Limb (tissue), 2 donors: ENCODE measurements around the gene BMPER.

Source experiments
- DNase-seq, 2 donors: peaks; one replicate each; pipeline ENCODE4 v3.0.0-alpha.2; 2016; ENCODE audit errors: extremely low spot score in 2 of 2

BMPER gene

DNA sequence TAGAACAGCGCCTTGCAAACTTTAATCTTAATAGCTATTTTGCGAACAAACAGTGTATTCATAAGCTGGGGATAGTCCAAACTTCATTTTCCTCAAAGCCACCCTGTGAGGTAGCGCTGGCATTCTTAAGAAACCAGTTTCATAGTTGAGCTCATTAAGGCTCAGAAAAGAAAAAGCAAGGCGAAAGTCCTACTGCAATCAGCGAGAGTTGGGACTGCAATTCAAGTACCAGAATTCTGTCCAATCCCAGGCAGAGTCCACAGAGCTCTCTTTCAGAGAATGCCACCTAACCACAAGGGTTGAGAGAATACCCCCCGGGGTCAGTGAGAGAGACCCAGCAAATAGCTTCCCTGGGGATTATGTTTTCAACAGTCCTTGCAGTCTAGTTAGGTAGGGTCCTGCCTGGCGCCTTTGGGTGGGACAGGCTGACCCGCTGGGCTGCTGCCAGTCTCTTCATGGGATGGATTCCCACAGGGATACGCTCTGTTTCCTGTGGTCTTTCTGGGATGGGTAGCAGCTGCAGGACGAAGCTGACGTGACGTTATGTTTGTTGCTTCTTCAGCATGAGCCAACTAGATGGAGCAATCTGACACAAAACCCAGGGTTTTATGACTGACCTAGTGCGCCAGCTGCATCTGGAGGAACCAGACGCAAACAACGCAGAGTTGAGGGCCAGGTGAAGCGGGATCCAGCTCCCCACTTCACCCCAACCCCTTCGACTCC is 16.0 kb downstream of the BMPER start:
- no peak for DNase-seq

GRCh38 chr7:33922820-33923219 is 17.5 kb downstream of the BMPER start:
- no peak for DNase-seq

DNA sequence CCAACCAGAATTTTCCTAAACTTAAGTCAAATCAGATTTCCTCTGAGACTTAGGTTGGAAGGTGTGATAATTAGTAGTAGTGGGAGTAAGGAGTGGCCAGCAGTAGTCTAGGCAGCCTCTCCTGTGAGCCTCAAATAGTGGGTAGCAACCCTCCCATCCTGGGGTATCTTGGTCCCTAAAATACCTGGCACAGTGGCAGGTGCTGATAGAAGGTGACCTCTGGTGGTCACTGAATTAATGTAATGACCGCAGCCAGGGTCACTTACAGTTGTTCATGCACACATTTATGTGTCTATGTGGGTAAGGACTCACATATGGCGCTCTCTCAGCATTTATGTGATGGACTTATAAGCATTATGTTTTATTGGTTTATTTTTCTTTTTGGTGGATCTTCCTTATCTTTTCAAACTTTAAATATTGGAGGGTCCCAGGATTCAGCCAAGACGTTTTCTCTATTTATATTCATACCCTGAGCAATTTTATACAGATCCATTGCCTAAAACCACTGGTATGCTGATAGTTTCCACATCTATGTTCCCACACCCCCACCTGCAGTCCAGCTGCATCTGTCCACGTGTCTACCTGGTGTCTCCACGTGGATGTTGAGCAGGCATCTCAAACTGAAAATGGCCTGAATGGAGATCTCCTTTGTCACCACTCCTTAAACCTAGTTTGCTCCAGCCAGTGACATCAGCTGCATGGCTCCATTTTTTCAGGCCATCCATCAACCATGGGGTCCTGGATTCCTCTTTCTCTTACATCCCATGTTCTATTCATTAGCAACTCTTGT is 18.3 kb downstream of the BMPER start:
- no peak for DNase-seq

DNA sequence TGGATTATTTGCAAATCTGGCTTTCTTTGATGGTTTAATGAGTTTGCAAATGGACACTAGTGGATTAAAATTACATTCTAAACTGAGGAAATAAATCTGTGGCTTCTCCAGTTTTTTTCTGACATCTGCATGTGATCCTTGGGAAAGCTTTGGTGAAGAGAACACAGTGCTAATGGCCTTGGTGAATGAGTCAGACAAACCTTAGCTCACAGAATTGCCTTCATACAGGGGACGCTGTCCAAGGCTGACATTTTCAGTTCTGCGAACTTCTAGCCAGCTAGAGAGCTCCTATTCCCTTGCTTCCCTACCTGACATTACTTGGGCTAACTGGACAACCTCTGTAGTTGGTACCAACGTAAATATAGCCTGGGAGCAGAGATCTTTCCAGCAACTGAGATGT is 21.2 kb downstream of the BMPER start:
- DNase-seq: no peak

GRCh38 chr7:33928986-33929385 is 23.6 kb downstream of the BMPER start:
- DNase-seq: no peak

DNA sequence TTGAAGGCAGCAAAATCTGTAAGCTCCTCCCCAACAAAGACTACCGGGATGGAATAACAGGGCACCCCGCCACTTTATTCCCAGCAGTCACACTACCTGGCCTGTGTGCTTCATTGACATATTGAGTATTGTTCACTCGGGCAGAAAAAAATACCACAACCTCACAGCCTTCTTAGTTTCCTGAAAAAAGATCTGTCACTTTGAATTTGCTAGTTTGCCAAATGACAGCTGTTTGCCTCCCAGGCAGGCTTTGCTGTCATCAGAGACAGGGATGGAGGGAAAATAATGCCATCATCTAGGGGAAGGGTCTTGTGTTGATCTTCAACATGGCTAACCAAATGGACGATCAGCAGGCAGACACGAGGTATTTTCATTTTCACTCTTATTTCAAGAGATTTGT is 26.9 kb downstream of the BMPER start:
- DNase-seq: no peak

DNA sequence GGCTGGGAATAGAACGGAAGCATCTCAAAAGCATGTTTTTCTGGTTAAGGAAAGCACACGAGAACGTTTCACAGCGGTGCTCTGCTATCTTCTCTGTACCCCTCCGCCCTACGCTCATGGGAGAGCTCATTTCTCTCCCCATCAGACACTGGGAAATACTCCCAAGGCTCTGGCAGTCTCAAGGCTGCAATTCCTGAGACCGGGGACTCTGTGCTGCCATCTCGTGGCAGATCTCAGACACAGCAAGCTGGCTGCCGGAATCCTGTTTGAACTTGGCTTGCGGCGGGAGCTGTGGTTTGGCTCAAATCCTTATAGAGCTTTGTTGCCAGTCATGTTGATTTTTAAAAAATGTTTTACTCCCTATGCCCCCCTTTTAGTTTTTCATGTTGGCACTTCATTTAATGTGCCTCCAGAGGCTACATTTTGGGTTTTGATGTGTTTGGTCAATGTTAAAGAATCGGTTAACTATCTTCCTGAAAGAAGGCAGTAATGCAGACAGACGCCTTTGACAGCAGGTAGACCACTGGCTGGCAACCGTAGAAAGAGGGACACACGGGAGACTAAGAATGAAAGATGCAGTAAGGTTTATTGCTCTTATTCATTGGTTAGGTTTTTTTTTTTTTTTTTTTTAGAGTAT is 27.6 kb downstream of the BMPER start:
- DNase-seq: peak; percentile 84 to 89

DNA sequence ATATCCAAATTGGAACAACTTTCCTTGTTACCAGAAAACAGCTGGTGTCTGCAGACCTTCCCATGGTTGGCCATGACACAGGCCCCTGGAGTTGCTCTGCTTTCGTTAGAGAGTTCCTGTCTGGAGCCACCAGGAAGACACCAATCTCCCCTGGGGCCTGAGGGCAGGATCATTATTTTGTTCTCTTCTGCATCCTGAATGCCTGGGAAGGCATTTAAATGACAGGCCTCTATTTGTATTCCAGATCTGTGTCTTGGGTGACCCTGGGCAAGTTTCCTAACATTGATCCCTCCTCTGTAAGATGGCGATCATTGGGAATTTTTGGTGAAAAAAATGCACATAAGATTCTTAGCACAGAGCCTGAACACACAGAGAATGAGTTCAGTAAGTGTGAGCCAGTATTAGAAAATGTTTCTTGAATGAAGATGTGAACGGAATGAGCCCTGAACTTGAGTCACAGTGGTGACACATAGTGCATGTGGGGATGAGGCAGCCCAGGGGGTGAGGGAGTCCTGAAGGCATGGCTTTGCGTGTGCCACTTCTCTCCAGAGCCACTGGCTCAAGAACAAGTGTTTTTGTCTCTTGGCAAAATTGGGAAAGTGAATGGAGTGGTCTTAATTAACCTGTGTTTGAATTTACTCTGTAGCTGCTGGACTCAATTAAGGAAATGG is 28.4 kb downstream of the BMPER start:
- no peak for DNase-seq

DNA sequence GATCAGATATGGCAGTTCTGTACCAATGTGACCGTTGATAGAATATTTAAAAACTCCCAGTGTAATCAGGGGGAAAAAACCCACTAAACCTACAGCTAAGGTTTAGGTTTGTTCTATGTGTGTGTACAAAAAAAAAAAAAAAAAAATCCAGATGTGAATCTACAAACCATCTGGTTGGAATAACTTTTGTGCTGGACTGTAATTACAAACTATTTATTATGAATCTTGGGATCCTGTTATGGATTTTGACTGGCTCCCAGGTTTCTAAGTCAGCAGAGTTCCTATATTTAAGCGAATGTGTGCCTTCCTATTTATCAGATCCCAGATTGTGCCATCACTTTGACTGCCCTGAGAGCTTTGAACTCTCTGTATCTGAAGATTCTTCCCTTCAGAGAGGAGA is 29.1 kb downstream of the BMPER start:
- no peak for DNase-seq

GRCh38 chr7:33936503-33936902 is 31.2 kb downstream of the BMPER start:
- no peak for DNase-seq

DNA sequence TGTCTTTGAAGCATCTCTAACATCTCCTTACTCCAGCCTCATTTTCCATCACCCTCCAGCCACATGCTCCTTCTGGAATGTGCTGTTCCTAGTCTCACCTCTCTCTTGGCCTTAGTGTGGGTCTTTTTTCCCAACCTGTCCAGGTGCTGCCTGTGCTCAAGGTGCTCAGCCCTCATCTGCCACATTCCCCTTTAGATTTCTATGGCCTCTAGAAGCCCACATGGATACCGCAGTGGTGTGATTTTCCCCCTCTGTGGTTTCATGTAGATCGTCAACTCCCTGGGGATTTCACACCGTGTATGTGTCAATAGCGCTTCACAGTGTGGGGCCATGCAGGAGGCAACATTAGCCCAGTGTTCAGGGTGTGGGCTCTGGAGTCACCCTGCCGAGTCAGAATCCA is 32.5 kb downstream of the BMPER start:
- no peak for DNase-seq

DNA sequence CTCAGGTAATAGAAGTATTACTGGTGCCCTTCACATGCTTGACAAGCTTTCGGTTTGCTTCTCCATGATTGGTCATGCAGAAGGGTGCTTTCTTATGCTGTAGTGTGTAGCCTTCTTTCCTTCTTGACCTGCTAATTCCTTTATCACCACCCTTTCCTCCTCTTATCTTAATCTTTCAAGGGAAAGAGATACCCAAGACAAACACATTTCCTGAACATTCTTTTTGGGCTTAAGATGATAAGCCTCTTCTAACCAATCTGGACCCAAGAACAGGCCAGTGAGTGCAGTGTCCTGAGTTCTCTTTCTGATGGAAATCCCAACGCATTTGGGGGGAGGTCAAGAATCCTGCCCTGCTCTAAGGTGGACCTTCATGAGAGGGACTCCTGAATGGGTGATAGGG is 33.8 kb downstream of the BMPER start:
- DNase-seq: no peak

DNA sequence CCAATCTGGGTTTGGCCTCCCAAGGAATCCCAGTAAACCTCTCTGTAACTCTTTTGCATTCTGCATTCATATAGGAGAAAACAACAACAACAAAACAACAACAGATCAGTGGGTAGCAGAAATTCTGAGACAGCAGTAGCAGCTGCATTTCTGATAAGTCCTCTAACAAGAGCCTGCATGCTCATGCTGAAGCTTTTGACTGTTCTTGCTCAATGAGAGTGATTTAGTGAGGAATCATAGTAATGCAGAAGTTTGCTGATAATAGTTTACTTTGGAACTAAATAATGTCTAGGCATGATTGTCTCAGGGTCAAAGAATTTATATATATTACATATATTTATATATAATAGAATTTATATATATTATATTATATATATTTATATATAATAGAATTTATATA is 35.2 kb downstream of the BMPER start:
- no peak for DNase-seq

GRCh38 chr7:33941418-33941817 is 36.1 kb downstream of the BMPER start:
- no peak for DNase-seq

DNA sequence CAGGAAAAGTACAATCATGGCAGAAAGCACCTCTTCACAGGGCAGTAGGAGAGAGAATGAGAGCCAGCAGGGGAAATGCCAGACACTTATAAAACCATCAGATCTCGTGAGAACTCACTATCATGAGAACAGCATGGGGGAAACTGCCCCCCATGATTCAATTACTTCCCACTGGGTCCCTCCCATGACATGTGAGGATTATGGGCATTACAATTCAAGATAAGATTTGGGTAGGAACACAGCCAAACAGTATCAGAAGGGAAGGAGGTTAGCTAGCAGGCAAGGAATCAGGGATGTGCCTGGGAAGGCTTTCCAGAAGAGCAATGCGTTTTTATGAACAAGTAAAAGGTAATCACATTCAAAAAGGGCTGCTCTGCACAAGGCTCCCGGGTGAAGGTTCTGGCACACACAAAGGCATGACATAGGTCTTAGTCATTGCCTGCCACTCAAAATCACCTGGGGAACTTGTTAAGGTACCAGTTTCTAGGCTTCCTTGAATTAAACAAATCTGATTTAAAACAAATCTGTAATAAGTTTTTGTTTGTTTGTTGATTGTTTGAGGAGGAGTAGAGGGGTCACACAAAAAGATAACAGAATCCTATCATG is 40.9 kb downstream of the BMPER start:
- no peak for DNase-seq

DNA sequence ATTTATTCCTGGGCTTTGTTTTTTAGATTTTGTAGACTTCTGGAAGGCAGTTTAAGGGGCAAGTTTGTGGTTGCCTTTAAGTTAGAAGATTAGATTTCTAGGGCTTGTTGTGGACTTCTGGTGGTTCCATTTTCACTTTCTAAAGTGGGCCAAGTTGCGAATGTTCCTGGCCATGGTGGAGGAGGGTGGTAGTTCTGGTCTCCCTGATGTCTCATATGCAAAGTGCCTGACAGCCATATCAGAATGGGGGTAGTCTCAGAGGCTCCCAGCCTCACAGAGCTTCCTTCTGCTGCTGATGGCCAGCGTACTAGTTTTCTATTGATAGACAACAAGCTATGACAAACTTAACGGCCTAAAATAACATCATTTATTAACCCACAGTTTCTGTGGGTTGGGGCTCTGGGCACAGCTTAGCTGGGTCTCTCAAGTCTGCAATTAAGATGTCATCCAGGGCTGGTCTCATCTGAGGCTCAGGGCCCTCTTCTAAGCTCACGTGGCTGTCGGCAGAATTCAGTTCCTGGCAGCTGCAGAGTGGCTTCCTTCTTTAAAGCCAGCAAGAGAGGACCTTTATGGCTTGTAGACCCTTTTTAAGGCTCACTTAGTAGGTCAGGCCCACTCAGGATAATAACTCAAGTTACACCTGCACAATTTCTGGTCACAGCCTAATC is 44.8 kb downstream of the BMPER start:
- no peak for DNase-seq

DNA sequence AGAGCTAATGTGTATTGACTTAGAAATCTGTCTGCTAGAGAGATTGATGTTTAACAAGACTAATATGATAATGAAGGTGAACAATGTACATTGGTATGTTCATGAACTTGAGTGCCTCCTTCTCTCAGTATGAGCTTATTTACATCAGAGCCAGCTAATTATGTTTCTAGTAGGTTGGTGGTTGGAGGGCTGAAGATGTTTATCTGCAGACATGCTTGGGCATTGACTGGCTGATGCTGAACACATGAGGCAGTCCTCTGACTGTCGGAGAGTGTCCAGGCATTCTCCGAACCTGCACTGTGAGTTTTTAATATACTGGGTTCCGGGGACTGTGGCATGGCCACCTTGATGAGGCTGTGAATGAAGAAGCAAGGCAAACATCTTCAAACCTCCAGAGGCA is 47.5 kb downstream of the BMPER start:
- DNase-seq: no peak

- no peak for DNase-seq
Measured at GRCh38 chr7:33958104-33958503, 52.8 kb downstream of the BMPER start.

GRCh38 chr7:33959676-33960075 is 54.3 kb downstream of the BMPER start:
- no peak for DNase-seq

GRCh38 chr7:33961948-33962347 is 56.6 kb downstream of the BMPER start:
- DNase-seq: no peak
